Stomach (tissue), 9 donors: ENCODE measurements around the gene PNLIPRP3. TPM values are rescaled to one million over a fixed set of nuclear protein-coding genes. Genes with fewer than 3 reads are reported as not detected.

Experiments used
- DNase-seq, 2 donors: peaks; one replicate each; pipeline versions ENCODE4 v3.0.0 to v3.0.0-alpha.2; 2013 to 2019
- H3K27ac ChIP-seq, 5 donors: fragments of 200-600 bp in 4 of 5; sonication (generic) in 4 of 5; one replicate each; pipeline ENCODE4 v1.5.1; 2013 to 2019; ENCODE audit warnings: mild to moderate bottlenecking in 1 of 5, moderate library complexity in 1 of 5
- H3K27me3 ChIP-seq, 3 donors: fragments of 200-600 bp; sonication (generic); one replicate each; pipeline ENCODE4 v1.5.1; 2017 to 2019; ENCODE audit warnings: mixed run types in 1 of 3
- H3K36me3 ChIP-seq, 4 donors: fragments of 200-600 bp; sonication (generic); 1 replicate in 3 of 4; 2 replicates in 1 of 4; pipeline ENCODE4 v1.5.1; 2016 to 2019
- H3K4me1 ChIP-seq, 4 donors: fragments of 200-600 bp; sonication (generic); one replicate each; pipeline ENCODE4 v1.5.1; 2016 to 2019
- H3K4me3 ChIP-seq, 4 donors: fragments of 200-600 bp; sonication (generic) in 3 of 4; one replicate each; pipeline ENCODE4 v1.5.1; 2016 to 2019; ENCODE audit warnings: mild to moderate bottlenecking in 1 of 4
- H3K9me3 ChIP-seq, 4 donors: fragments of 200-600 bp; sonication (generic); one replicate each; pipeline ENCODE4 v1.5.1; 2016 to 2019
- EP300 ChIP-seq: sonication (generic); formaldehyde crosslinking; IDR thresholded peaks from one replicate; pipeline ENCODE4 v1.6.1; 2017; ENCODE audit warnings: antibody characterized with exemption
- POLR2A ChIP-seq, 4 donors: fragments of 450-650 bp; IDR thresholded peaks; one replicate each; pipeline ENCODE4 v1.6.1; 2016; ENCODE audit warnings: antibody characterized with exemption in 4 of 4, control low read depth in 2 of 4, mild to moderate bottlenecking in 1 of 4, moderate library complexity in 1 of 4
- POLR2AphosphoS5 ChIP-seq, 3 donors: sonication (generic); formaldehyde crosslinking; IDR thresholded peaks; one replicate each; pipeline ENCODE4 v1.6.1; 2016; ENCODE audit warnings: antibody characterized with exemption in 3 of 3
- WGBS, 5 donors: extraction: QIAGEN DNeasy Blood & Tissue Kit in 3 of 5; methylation state at CpG; one replicate each; pipeline versions ENCODE4 v1.1.5 to v1.1.7; 2013 to 2018; 5-methylcytosine and 5-hydroxymethylcytosine counted together
- intact Hi-C: fragments of 100-400 bp; cut with DNase I; formaldehyde crosslinking; loops from one replicate; pipeline ENCODE4 v1.15.1; 2023; ENCODE audit warnings: low total_unique reads
- polyA plus RNA-seq, 3 donors: library from polyadenylated mRNA; stranded (reverse); fragments of 200-250 nt; gene quantifications; one replicate each; pipeline ENCODE4 v1.2.3, GENCODE V29; 2013
- total RNA-seq, 5 donors: library from RNA; depleted of rRNA; stranded (reverse); fragments of >200 nt; gene quantifications; one replicate each; pipeline versions ENCODE4 v1.1.0 to v1.2.3, GENCODE V29; 2014 to 2016
- TF ChIP-seq, protein P1 (sequence below), 7 experiments: fragments of 450-650 bp in 4 of 7; fragments of 200-600 bp in 3 of 7; sonication (generic) in 3 of 7; IDR thresholded peaks; one replicate each; pipeline ENCODE4 v1.5.1; 2016 to 2019; ENCODE audit warnings: antibody characterized with exemption in 7 of 7, control low read depth in 2 of 7, mild to moderate bottlenecking in 1 of 7
- donor health status: healthy with polysubstance abuse.
- donor health status: Bipolar disorder and iron deficiency.
- donor health status: healthy.

Gene PNLIPRP3
- total and polyA plus RNA-seq, 8 donors = 0.10 to 1.3 (median 0.46) TPM; not detected in 5

DNA sequence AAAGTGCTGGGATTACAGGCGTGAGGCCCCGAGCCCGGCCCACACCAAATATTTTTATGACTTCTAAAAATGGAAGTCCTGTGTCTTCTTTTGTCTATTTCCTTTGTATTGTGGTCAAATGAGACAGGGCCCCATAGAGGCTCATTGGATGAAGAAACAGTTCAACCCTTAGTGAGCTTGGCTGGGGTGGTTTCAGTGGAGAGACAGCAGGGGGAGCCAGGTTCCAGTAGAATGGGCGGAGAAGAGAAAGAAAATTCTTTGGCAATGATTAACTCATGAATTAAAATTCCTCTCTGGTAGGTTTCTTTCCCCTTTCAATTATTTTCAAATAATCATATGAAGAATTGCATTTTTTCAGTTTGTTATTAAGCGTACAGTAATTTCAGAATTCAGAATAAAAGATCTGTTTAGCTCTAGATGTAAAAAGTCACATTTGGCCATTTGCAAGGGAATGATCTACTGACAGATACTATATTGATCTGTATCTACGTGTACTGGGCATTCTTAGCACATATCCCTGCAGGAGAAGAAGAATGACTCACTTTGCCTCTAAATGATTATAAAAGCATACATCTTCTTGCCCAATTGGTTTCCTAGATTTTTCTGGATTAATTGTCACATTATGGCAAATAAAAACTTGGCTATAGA, 43.2 kb downstream of the PNLIPRP3 start:
- H3K36me3 ChIP-seq = no peaks in the 10 kb centered on the region
- peaks cover 0 to 5% (median 0%) of the 10 kb centered on the region in 3 donors for H3K27me3 ChIP-seq
- H3K27ac ChIP-seq = no peak overlapping the region
- no peak overlapping the region for H3K4me3 ChIP-seq
- H3K4me1 ChIP-seq = no peaks in the 10 kb centered on the region
- peak in 1 of 2 donors; percentile 39 for DNase-seq
- TF ChIP-seq POLR2A (IDR thresholded peaks at IDR 0.05) = no peak
- TF ChIP-seq, protein P1, sequence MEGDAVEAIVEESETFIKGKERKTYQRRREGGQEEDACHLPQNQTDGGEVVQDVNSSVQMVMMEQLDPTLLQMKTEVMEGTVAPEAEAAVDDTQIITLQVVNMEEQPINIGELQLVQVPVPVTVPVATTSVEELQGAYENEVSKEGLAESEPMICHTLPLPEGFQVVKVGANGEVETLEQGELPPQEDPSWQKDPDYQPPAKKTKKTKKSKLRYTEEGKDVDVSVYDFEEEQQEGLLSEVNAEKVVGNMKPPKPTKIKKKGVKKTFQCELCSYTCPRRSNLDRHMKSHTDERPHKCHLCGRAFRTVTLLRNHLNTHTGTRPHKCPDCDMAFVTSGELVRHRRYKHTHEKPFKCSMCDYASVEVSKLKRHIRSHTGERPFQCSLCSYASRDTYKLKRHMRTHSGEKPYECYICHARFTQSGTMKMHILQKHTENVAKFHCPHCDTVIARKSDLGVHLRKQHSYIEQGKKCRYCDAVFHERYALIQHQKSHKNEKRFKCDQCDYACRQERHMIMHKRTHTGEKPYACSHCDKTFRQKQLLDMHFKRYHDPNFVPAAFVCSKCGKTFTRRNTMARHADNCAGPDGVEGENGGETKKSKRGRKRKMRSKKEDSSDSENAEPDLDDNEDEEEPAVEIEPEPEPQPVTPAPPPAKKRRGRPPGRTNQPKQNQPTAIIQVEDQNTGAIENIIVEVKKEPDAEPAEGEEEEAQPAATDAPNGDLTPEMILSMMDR (IDR thresholded peaks at IDR 0.05) = no peak
- no peak for TF ChIP-seq EP300
- TF ChIP-seq POLR2AphosphoS5 (IDR thresholded peaks at IDR 0.05) = no peak
- 60 to 68% (median 64%) methylated on average over 6 of the region's 6 CpGs for WGBS, 5 donors
- intact Hi-C loops = no loop called here
- H3K9me3 ChIP-seq = no peaks in the 10 kb centered on the region

DNA sequence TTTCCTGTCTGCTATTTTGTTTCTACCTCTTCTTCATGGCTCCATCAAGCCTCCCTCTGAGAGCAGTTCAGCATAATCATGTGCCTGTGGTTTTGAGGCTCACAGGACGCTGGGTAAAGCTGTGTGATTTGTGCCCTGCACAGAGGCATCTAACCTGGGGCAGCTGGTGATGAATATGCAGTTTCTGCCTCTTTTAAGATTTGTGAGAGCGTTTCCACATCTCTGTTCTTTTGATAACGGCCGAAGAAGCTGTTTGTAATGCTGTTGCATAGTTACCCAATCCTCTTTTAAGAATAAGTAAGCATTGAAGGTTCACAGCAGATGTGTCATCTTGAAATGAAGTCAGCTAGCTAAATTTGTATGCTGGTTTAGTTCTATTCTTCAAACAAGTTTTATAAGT, 45.2 kb downstream of the PNLIPRP3 start:
- H3K27ac ChIP-seq = no peak overlapping the region
- H3K27me3 ChIP-seq = peaks cover 0 to 5% (median 0%) of the 10 kb centered on the region in 3 donors
- no peak overlapping the region for H3K4me3 ChIP-seq
- peak in 1 of 2 donors; percentile 21 for DNase-seq
- H3K9me3 ChIP-seq = no peaks in the 10 kb centered on the region
- TF ChIP-seq POLR2AphosphoS5 (IDR thresholded peaks at IDR 0.05) = no peak
- TF ChIP-seq POLR2A (IDR thresholded peaks at IDR 0.05) = no peak
- no peak for TF ChIP-seq EP300
- TF ChIP-seq, protein P1 (IDR thresholded peaks at IDR 0.05) = no peak
- intact Hi-C loops = no loop called here
- WGBS, 5 donors = 20 to 32% (median 24%) methylated on average over 4 of the region's 4 CpGs
- H3K4me1 ChIP-seq = no peaks in the 10 kb centered on the region
- no peaks in the 10 kb centered on the region for H3K36me3 ChIP-seq

DNA sequence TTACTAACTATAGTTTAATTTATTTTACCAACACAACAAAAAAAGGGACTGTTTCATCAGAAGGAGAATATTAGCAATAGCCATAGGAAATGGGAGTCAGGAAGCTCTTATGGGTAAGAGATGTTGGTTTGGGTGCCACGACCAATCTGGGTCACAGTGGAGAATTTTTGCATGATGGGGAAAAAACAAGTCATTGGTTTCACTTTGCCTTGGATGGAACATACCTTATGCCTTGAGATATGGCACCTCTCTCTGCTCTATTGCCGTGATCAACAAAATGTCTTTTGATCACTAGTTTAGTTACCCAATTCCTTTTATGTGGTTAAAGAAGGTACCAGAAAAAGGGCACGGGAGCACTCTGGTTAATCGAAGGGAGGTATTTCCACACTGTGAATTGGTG, 48.2 kb downstream of the PNLIPRP3 start:
- no peak for DNase-seq
- Histone ChIP-seq H3K27me3 (peaks cover 0 to 5% (median 0%) of the 10 kb centered on the region in 3 donors), H3K9me3 (no peaks in the 10 kb centered on the region), H3K36me3 (no peaks in the 10 kb centered on the region), H3K27ac (no peak overlapping the region), H3K4me1 (no peaks in the 10 kb centered on the region), H3K4me3 (no peak overlapping the region)
- WGBS, 5 donors = 40 to 61% (median 44%) methylated on average over 4 of the region's 4 CpGs
- TF ChIP-seq POLR2AphosphoS5 (IDR thresholded peaks at IDR 0.05) (no peak), POLR2A (IDR thresholded peaks at IDR 0.05) (no peak), EP300 (no peak)
- TF ChIP-seq, protein P1 (IDR thresholded peaks at IDR 0.05) = no peak
- intact Hi-C loops = no loop called here

GRCh38 chr10:116476461-116476860, 48.8 kb downstream of the PNLIPRP3 start:
- Histone ChIP-seq H3K27me3 (peaks cover 0 to 5% (median 0%) of the 10 kb centered on the region in 3 donors), H3K9me3 (no peaks in the 10 kb centered on the region), H3K27ac (no peak overlapping the region), H3K4me3 (no peak overlapping the region), H3K4me1 (no peaks in the 10 kb centered on the region), H3K36me3 (no peaks in the 10 kb centered on the region)
- 47 to 69% (median 65%) methylated on average over 4 of the region's 4 CpGs for WGBS, 5 donors
- intact Hi-C loops = no loop called here
- TF ChIP-seq, protein P1 (IDR thresholded peaks at IDR 0.05) = no peak
- TF ChIP-seq POLR2A (IDR thresholded peaks at IDR 0.05) (no peak), POLR2AphosphoS5 (IDR thresholded peaks at IDR 0.05) (no peak), EP300 (no peak)
- peak in 1 of 2 donors; percentile 42 for DNase-seq
